H9 (cell line): ENCODE data around the gene OR2Y1. TPM values are rescaled to one million over a fixed set of nuclear protein-coding genes. Genes with fewer than 3 reads are reported as not detected.
A peak's percentile ranks its signal among the peaks of the same experiment; 100 is the strongest.

ENCODE experiments used
- DNase-seq: peaks from one replicate; pipeline ENCODE4 v3.0.0-alpha.2; 2017
- H2AFZ ChIP-seq: one replicate; pipeline ENCODE4 v1.6.1; 2013; ENCODE audit warnings: mild to moderate bottlenecking, low read length, control low read depth, moderate library complexity
- H2AK5ac ChIP-seq: 2 replicates; pipeline ENCODE4 v1.6.1; 2013; ENCODE audit warnings: low read length, control low read depth, mixed read lengths; ENCODE audit not compliant: insufficient read length
- H2BK120ac ChIP-seq: one replicate; pipeline ENCODE4 v1.6.1; 2013; ENCODE audit warnings: low read depth, mild to moderate bottlenecking, low read length, control low read depth, inconsistent platforms; ENCODE audit not compliant: poor library complexity, severe bottlenecking
- H2BK12ac ChIP-seq: 2 replicates; pipeline ENCODE4 v1.6.1; 2013; ENCODE audit warnings: low read length, control low read depth, mixed read lengths, low read depth; ENCODE audit not compliant: insufficient read length
- H2BK15ac ChIP-seq: 2 replicates; pipeline ENCODE4 v1.6.1; 2013; ENCODE audit warnings: low read depth, low read length, control low read depth
- H2BK20ac ChIP-seq: one replicate; pipeline ENCODE4 v1.6.1; 2013; ENCODE audit warnings: low read depth, mild to moderate bottlenecking, low read length, control low read depth, inconsistent platforms; ENCODE audit not compliant: poor library complexity, severe bottlenecking
- H2BK5ac ChIP-seq: 2 replicates; pipeline ENCODE4 v1.6.1; 2013; ENCODE audit warnings: low read length, control low read depth, mixed read lengths; ENCODE audit not compliant: insufficient read length
- H3K14ac ChIP-seq: 2 replicates; pipeline ENCODE4 v1.6.1; 2013; ENCODE audit warnings: low read length, control low read depth; ENCODE audit not compliant: insufficient read depth
- H3K18ac ChIP-seq: 2 replicates; pipeline ENCODE4 v1.6.1; 2013; ENCODE audit warnings: low read depth, mild to moderate bottlenecking, mixed read lengths, low read length, control low read depth; ENCODE audit not compliant: insufficient read length
- H3K23ac ChIP-seq: 2 replicates; pipeline ENCODE4 v1.6.1; 2013; ENCODE audit warnings: low read length, control low read depth, mixed read lengths, low read depth; ENCODE audit not compliant: insufficient read length
- H3K23me2 ChIP-seq: 2 replicates; pipeline ENCODE4 v1.6.1; 2013; ENCODE audit warnings: low read depth, mild to moderate bottlenecking, mixed read lengths, low read length, control low read depth; ENCODE audit not compliant: insufficient read length, poor library complexity, severe bottlenecking
- H3K27ac ChIP-seq: 2 replicates; pipeline ENCODE4 v1.5.1; 2013; ENCODE audit warnings: low read length, control low read depth, mixed read lengths, low read depth; ENCODE audit not compliant: insufficient read length
- H3K27me3 ChIP-seq: 2 replicates; pipeline ENCODE4 v1.6.1; 2013; ENCODE audit warnings: low read length, control low read depth, inconsistent platforms; ENCODE audit not compliant: insufficient read depth
- H3K4ac ChIP-seq: 2 replicates; pipeline ENCODE4 v1.6.1; 2013; ENCODE audit warnings: low read depth, mild to moderate bottlenecking, control low read depth, inconsistent platforms, low read length, moderate library complexity
- H3K4me1 ChIP-seq: 2 replicates; pipeline ENCODE4 v1.6.1; 2013; ENCODE audit warnings: low read length, control low read depth, inconsistent platforms; ENCODE audit not compliant: insufficient read depth
- H3K4me2 ChIP-seq: 2 replicates; pipeline ENCODE4 v1.6.1; 2013; ENCODE audit warnings: low read length, control low read depth, mixed read lengths; ENCODE audit not compliant: insufficient read length, insufficient read depth
- H3K56ac ChIP-seq: 2 replicates; pipeline ENCODE4 v1.6.1; 2013; ENCODE audit warnings: low read depth, mild to moderate bottlenecking, mixed read lengths, low read length, control low read depth; ENCODE audit not compliant: insufficient read length
- H3K79me1 ChIP-seq: 2 replicates; pipeline ENCODE4 v1.6.1; 2013; ENCODE audit warnings: low read depth, mild to moderate bottlenecking, moderate library complexity, low read length, control low read depth, inconsistent platforms; ENCODE audit not compliant: insufficient read depth, poor library complexity, severe bottlenecking
- H3K79me2 ChIP-seq: 2 replicates; pipeline ENCODE4 v1.6.1; 2013; ENCODE audit warnings: low read length, control low read depth, inconsistent platforms; ENCODE audit not compliant: insufficient read depth
- H3K9ac ChIP-seq: 2 replicates; pipeline ENCODE4 v1.6.1; 2013; ENCODE audit warnings: low read length, control low read depth, mixed read lengths; ENCODE audit not compliant: insufficient read length; ENCODE audit errors: extremely low read depth
- H3K9me3 ChIP-seq: one replicate; pipeline ENCODE4 v1.6.1; 2013; ENCODE audit warnings: low read depth, low read length, inconsistent platforms; ENCODE audit not compliant: control insufficient read depth
- H3T11ph ChIP-seq: one replicate; pipeline ENCODE4 v1.6.1; 2013; ENCODE audit warnings: mild to moderate bottlenecking, low read length, control low read depth, inconsistent platforms
- H4K20me1 ChIP-seq: one replicate; pipeline ENCODE4 v1.6.1; 2013; ENCODE audit not compliant: control insufficient read depth, insufficient read length, insufficient read depth
- H4K5ac ChIP-seq: 2 replicates; pipeline ENCODE4 v1.6.1; 2013; ENCODE audit warnings: low read depth, mild to moderate bottlenecking, mixed read lengths, low read length, control low read depth; ENCODE audit not compliant: insufficient read length
- H4K8ac ChIP-seq: replicated peaks from 2 replicates; pipeline ENCODE4 v1.6.1; 2013; ENCODE audit warnings: low read length, control low read depth, mixed read lengths, low read depth; ENCODE audit not compliant: insufficient read length
- H4K91ac ChIP-seq: 2 replicates; pipeline ENCODE4 v1.6.1; 2013; ENCODE audit warnings: low read depth, mild to moderate bottlenecking, moderate library complexity, mixed read lengths, low read length, control low read depth; ENCODE audit not compliant: insufficient read length
- H3K27ac Mint-ChIP-seq, 3 experiments: 2 replicates in 2 of 3; 3 replicates in 1 of 3; pipeline ENCODE4 v1.8.0; 2020 to 2021; ENCODE audit warnings: mixed read lengths in 3 of 3, mild to moderate bottlenecking in 1 of 3, moderate library complexity in 1 of 3
- H3K27me3 Mint-ChIP-seq: 2 replicates; pipeline ENCODE4 v1.8.0; 2021; ENCODE audit warnings: low read depth, mild to moderate bottlenecking, moderate library complexity, mixed read lengths
- H3K36me3 Mint-ChIP-seq, 3 experiments: 2 replicates in 2 of 3; 3 replicates in 1 of 3; pipeline ENCODE4 v1.8.0; 2020 to 2021; ENCODE audit warnings: low read depth in 3 of 3, mixed read lengths in 3 of 3; ENCODE audit not compliant: insufficient read depth in 1 of 3
- H3K4me1 Mint-ChIP-seq, 2 experiments: 2 replicates each; pipeline ENCODE4 v1.8.0; 2020; ENCODE audit warnings: mixed read lengths in 2 of 2
- H3K4me3 Mint-ChIP-seq, 2 experiments: 2 replicates in 1 of 2; 3 replicates in 1 of 2; pipeline ENCODE4 v1.8.0; 2020 to 2021; ENCODE audit warnings: mild to moderate bottlenecking in 2 of 2, mixed read lengths in 2 of 2, moderate library complexity in 1 of 2
- H3K9me3 Mint-ChIP-seq, 2 experiments: 2 replicates in 1 of 2; 3 replicates in 1 of 2; pipeline ENCODE4 v1.8.0; 2020; ENCODE audit warnings: mild to moderate bottlenecking in 2 of 2, mixed read lengths in 2 of 2, moderate library complexity in 1 of 2
- whole genome bisulfite sequencing: extraction: QIAGEN DNeasy Blood & Tissue Kit; methylation state at CpG from one replicate; pipeline ENCODE4 v1.1.7; 2013; ENCODE audit warnings: missing lambda C conversion rate, low lambda C conversion rate, mixed read lengths; ENCODE audit not compliant: insufficient read length; ENCODE audit errors: extremely low coverage; 5-methylcytosine and 5-hydroxymethylcytosine counted together
- total RNA-seq: library from RNA; stranded (reverse); gene quantifications from 2 replicates; pipeline ENCODE4 v1.2.1, GENCODE V29; 2021
- TF ChIP-seq, protein P1 (sequence below): fragments of 200-600 bp; sonication (generic); conservative IDR thresholded peaks from 3 replicates; pipeline ENCODE4 v1.8.0; 2021; ENCODE audit warnings: antibody characterized with exemption, mild to moderate bottlenecking

OR2Y1 gene
- total RNA-seq, 1 experiment from 2014 or later, result not detected

DNA sequence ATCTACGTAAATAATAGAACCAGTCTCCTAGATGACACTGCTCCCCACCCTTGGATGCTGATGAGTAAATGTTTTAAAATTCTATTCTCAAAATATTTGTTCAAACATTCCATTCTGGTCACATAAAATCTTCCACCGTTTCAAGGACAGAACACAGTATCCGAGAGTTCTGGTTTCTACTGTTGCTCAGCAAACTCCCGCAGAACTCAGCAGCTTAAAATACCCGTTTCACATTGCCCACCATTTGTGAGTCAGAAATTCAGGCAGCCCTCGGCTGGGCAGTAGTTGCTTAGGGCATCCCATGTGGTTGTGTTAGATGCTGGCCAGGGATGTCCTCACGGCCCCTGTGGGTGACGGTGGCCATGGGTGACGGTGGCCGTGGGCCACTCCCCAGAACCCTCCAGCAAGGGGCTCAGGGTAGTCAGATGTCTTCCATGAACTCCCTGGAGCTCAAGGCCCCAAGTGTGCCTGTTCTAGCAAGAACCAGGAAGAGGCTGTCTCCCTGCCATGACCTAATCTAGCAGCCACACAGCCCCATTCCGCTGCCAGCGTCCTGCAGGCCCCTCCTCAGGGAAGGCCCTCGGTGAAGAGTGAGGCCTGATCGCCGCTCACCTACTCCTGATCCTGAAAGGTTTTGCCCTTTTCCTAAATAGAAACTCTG, 45.4 kb upstream of the OR2Y1 start:
- WGBS, result no CpG with 5 or more reads among the region's 15 CpGs
- Histone ChIP-seq H3K4me1 (peaks cover 12% of the 10 kb centered on the region; the same call in 1 of the 2 replicates), H3K27me3 (no peaks in the 10 kb centered on the region), H3K56ac (no peak overlapping the region), H4K20me1 (no peaks in the 10 kb centered on the region), H3K79me2 (no peaks in the 10 kb centered on the region), H2BK20ac (no peak overlapping the region), H3K4ac (no peak overlapping the region), H4K8ac (no peak overlapping the region), H3K79me1 (no peaks in the 10 kb centered on the region), H3K9ac (no peak overlapping the region), H4K91ac (no peak overlapping the region), H3T11ph (no peak overlapping the region), H4K5ac (no peak overlapping the region), H3K9me3 (no peaks in the 10 kb centered on the region), H3K23me2 (no peaks in the 10 kb centered on the region), H2BK12ac (no peak overlapping the region), H3K4me2 (peak overlapping the region; percentile 4), H2AFZ (no peak overlapping the region), H2BK120ac (no peak overlapping the region), H3K14ac (peak overlapping the region; percentile 66; the same call in 1 of the 2 replicates), H3K23ac (no peak overlapping the region), H2BK5ac (no peak overlapping the region), H2AK5ac (no peak overlapping the region), H3K18ac (peak overlapping the region; percentile 23), H2BK15ac (no peak overlapping the region), H3K27ac (no peak overlapping the region)
- H3K9me3 Mint-ChIP-seq, result peaks cover 11 to 18% of the 10 kb centered on the region in 2 experiments
- H3K4me3 Mint-ChIP-seq, result peak overlapping the region; percentile 45 to 62; a peak in 4 of 5 replicates
- peaks cover 5 to 23% (median 21%) of the 10 kb centered on the region in 3 experiments; a peak in 6 of 7 replicates for H3K36me3 Mint-ChIP-seq
- peaks cover 5% of the 10 kb centered on the region; the same call in 1 of the 2 replicates for H3K27me3 Mint-ChIP-seq
- TF ChIP-seq, protein P1, sequence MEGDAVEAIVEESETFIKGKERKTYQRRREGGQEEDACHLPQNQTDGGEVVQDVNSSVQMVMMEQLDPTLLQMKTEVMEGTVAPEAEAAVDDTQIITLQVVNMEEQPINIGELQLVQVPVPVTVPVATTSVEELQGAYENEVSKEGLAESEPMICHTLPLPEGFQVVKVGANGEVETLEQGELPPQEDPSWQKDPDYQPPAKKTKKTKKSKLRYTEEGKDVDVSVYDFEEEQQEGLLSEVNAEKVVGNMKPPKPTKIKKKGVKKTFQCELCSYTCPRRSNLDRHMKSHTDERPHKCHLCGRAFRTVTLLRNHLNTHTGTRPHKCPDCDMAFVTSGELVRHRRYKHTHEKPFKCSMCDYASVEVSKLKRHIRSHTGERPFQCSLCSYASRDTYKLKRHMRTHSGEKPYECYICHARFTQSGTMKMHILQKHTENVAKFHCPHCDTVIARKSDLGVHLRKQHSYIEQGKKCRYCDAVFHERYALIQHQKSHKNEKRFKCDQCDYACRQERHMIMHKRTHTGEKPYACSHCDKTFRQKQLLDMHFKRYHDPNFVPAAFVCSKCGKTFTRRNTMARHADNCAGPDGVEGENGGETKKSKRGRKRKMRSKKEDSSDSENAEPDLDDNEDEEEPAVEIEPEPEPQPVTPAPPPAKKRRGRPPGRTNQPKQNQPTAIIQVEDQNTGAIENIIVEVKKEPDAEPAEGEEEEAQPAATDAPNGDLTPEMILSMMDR, result no peak
- DNase-seq, result no peak
- peak overlapping the region; percentile 95 to 97 (median 96) for H3K27ac Mint-ChIP-seq
- H3K4me1 Mint-ChIP-seq, result peaks cover 43 to 44% of the 10 kb centered on the region in 2 experiments
